ENCODE measurements around the gene LIN7B. TPM values are rescaled to one million over a fixed set of nuclear protein-coding genes. Genes with fewer than 3 reads are reported as not detected.

The LIN7B gene
- total and polyA plus RNA-seq, 2 of the 13 experiments (the other 11 are each of a cell fraction or from before 2014, with no cell fraction given) = 5.3 to 7.6 TPM

DNA sequence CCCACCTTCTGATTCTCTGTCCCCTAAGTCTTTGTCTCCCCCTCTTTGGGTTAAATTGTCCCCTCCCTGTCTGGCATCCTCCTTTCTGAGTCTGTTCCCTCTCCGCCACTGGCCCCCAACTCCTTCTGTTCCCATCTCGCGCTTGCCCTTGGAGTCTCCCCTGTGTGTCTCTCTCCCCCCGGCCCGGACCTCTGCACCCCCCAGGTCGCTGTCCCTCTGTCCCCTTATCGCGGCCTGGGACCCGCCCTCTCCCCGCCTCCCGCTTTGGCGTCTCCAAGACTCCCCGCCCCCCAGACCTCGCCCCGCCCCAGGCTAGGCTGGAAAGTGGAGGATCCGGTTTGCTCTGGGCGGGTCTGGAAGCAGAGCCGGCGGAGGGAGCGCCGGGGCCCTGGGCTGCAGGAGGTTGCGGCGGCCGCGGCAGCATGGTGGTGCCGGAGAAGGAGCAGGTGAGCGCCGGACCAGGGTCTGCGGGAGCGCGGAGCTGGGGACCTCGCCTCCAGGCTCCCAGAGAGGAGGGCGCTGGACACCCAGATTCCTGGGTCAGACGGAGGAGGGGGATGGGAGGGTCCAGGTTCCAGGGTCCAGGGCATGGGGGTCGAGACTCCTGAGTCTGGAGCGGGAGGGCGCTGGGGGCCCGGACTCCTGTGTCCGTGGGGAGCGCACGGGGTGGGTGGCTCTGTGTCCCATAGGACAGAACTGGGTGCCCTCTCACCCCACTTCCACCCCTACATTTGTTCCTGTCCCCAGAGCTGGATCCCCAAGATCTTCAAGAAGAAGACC is 43.5 kb downstream of the LIN7B start, which contains the start of gene TRPM4 (continued):
- TF ChIP-seq, protein P1, sequence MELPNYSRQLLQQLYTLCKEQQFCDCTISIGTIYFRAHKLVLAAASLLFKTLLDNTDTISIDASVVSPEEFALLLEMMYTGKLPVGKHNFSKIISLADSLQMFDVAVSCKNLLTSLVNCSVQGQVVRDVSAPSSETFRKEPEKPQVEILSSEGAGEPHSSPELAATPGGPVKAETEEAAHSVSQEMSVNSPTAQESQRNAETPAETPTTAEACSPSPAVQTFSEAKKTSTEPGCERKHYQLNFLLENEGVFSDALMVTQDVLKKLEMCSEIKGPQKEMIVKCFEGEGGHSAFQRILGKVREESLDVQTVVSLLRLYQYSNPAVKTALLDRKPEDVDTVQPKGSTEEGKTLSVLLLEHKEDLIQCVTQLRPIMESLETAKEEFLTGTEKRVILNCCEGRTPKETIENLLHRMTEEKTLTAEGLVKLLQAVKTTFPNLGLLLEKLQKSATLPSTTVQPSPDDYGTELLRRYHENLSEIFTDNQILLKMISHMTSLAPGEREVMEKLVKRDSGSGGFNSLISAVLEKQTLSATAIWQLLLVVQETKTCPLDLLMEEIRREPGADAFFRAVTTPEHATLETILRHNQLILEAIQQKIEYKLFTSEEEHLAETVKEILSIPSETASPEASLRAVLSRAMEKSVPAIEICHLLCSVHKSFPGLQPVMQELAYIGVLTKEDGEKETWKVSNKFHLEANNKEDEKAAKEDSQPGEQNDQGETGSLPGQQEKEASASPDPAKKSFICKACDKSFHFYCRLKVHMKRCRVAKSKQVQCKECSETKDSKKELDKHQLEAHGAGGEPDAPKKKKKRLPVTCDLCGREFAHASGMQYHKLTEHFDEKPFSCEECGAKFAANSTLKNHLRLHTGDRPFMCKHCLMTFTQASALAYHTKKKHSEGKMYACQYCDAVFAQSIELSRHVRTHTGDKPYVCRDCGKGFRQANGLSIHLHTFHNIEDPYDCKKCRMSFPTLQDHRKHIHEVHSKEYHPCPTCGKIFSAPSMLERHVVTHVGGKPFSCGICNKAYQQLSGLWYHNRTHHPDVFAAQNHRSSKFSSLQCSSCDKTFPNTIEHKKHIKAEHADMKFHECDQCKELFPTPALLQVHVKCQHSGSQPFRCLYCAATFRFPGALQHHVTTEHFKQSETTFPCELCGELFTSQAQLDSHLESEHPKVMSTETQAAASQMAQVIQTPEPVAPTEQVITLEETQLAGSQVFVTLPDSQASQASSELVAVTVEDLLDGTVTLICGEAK (IDR thresholded peaks at IDR 0.05) = no peak
- TF ChIP-seq, protein P1 (CRISPR knock-in tag; IDR thresholded peaks at IDR 0.05) = no peak
- TF ChIP-seq, protein P2, sequence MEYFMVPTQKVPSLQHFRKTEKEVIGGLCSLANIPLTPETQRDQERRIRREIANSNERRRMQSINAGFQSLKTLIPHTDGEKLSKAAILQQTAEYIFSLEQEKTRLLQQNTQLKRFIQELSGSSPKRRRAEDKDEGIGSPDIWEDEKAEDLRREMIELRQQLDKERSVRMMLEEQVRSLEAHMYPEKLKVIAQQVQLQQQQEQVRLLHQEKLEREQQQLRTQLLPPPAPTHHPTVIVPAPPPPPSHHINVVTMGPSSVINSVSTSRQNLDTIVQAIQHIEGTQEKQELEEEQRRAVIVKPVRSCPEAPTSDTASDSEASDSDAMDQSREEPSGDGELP (IDR thresholded peaks at IDR 0.05; ENCODE audit: borderline replicate concordance, low read depth) = no peak
- TF ChIP-seq RAD21 (CRISPR knock-in tag; IDR thresholded peaks at IDR 0.05) = no peak
- TF ChIP-seq, protein P3, sequence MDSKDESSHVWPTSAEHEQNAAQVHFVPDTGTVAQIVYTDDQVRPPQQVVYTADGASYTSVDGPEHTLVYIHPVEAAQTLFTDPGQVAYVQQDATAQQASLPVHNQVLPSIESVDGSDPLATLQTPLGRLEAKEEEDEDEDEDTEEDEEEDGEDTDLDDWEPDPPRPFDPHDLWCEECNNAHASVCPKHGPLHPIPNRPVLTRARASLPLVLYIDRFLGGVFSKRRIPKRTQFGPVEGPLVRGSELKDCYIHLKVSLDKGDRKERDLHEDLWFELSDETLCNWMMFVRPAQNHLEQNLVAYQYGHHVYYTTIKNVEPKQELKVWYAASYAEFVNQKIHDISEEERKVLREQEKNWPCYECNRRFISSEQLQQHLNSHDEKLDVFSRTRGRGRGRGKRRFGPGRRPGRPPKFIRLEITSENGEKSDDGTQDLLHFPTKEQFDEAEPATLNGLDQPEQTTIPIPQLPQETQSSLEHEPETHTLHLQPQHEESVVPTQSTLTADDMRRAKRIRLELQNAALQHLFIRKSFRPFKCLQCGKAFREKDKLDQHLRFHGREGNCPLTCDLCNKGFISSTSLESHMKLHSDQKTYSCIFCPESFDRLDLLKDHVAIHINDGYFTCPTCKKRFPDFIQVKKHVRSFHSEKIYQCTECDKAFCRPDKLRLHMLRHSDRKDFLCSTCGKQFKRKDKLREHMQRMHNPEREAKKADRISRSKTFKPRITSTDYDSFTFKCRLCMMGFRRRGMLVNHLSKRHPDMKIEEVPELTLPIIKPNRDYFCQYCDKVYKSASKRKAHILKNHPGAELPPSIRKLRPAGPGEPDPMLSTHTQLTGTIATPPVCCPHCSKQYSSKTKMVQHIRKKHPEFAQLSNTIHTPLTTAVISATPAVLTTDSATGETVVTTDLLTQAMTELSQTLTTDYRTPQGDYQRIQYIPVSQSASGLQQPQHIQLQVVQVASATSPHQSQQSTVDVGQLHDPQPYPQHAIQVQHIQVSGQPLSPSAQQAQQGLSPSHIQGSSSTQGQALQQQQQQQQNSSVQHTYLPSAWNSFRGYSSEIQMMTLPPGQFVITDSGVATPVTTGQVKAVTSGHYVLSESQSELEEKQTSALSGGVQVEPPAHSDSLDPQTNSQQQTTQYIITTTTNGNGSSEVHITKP (CRISPR knock-in tag; IDR thresholded peaks at IDR 0.05; ENCODE audit: low read depth) = peak; percentile 62
- peak; percentile 55; the same call in 1 of the 2 replicates for TF ChIP-seq HOXA5 (CRISPR knock-in tag; IDR thresholded peaks at IDR 0.05)
- TF ChIP-seq, protein P4, sequence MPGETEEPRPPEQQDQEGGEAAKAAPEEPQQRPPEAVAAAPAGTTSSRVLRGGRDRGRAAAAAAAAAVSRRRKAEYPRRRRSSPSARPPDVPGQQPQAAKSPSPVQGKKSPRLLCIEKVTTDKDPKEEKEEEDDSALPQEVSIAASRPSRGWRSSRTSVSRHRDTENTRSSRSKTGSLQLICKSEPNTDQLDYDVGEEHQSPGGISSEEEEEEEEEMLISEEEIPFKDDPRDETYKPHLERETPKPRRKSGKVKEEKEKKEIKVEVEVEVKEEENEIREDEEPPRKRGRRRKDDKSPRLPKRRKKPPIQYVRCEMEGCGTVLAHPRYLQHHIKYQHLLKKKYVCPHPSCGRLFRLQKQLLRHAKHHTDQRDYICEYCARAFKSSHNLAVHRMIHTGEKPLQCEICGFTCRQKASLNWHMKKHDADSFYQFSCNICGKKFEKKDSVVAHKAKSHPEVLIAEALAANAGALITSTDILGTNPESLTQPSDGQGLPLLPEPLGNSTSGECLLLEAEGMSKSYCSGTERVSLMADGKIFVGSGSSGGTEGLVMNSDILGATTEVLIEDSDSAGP (CRISPR knock-in tag; IDR thresholded peaks at IDR 0.05; ENCODE audit: borderline replicate concordance) = peak; percentile 53; the same call in 1 of the 2 replicates
- no peak for TF ChIP-seq NFIB (CRISPR knock-in tag; IDR thresholded peaks at IDR 0.05; ENCODE audit: borderline replicate concordance)
- TF ChIP-seq MXD4 (CRISPR knock-in tag; IDR thresholded peaks at IDR 0.05) = no peak; the same call in 1 of the 2 replicates
- TF ChIP-seq TCF12 (IDR thresholded peaks at IDR 0.05) = no peak
- no peak for TF ChIP-seq TCF12 (CRISPR knock-in tag; IDR thresholded peaks at IDR 0.05)
- no peak for TF ChIP-seq MAZ (IDR thresholded peaks at IDR 0.05; ENCODE audit: borderline replicate concordance, low read depth, low read length)
- peak; percentile 70; the same call in 1 of the 2 replicates for TF ChIP-seq MAZ (CRISPR knock-in tag; IDR thresholded peaks at IDR 0.05; ENCODE audit: low read depth)
- peak; percentile 71 for TF ChIP-seq POLR2AphosphoS5 (IDR thresholded peaks at IDR 0.05; ENCODE audit: low read depth, low read length)

Measured in HepG2 (cell line).